ENCODE results near the gene PNRC1.

Gene PNRC1

DNA sequence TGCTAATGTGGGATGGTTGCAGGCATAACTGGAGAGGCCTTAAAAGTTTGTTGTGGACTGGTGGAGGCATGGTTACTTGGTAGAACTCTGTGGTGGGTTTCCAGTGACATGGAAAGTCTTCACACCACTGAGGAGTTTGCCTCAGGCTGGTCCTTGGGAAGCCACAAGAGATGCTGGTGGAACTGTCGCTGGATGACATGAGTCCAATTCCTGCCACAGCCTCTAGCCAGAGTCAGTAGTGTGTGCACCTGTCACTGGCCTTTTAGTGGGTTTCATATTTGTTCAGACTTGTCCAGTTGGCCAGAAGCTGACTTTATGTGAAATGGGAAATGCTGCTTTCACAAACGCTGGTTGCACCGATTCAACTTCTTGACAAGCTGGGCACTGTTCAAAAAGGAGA lies 51.0 kb downstream of the PNRC1 start:
- no peaks in the 10 kb centered on the region for H3K27me3 Mint-ChIP-seq
- H3K9me3 Mint-ChIP-seq = peaks cover 0 to 8% of the 10 kb centered on the region in 2 donors
- H3K36me3 Mint-ChIP-seq (ENCODE audit: insufficient read depth) = no peaks in the 10 kb centered on the region
- no peak overlapping the region for H3K27ac Mint-ChIP-seq
- H3K4me3 Mint-ChIP-seq = no peak overlapping the region
- DNase-seq (no peak), ATAC-seq (replicated peaks) (no peak)
- H3K4me1 Mint-ChIP-seq (ENCODE audit: low read depth in 2 of 2) = no peaks in the 10 kb centered on the region

GRCh38 chr6:89132057-89132456 lies 51.5 kb downstream of the PNRC1 start:
- no peak for ATAC-seq (replicated peaks)
- Mint-ChIP-seq H3K4me1 (ENCODE audit: low read depth in 2 of 2) (no peaks in the 10 kb centered on the region), H3K4me3 (no peak overlapping the region), H3K36me3 (ENCODE audit: insufficient read depth) (no peaks in the 10 kb centered on the region), H3K9me3 (peaks cover 0 to 8% of the 10 kb centered on the region in 2 donors), H3K27ac (no peak overlapping the region), H3K27me3 (no peaks in the 10 kb centered on the region)
- DNase-seq = no peak

DNA sequence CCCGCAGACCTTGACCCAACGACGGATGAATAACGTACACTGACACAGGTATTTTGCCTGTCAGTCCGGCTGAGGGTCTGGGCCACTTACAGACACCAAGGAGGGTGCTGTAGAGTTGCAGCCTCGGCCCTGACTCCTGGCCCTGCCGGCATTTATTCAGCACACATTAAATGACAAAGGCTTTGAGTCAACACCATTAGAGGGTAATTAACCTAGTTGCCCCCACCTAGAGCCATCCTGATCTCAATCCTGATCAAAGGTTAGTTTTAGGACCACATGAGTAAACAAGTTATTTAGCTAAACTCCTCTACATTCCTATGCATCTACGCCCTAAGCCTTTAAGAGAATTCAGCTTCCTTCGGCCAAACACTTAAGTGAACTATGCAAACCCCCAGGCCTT lies 53.4 kb downstream of the PNRC1 start:
- Mint-ChIP-seq H3K27ac (no peak overlapping the region), H3K4me1 (ENCODE audit: low read depth in 2 of 2) (no peaks in the 10 kb centered on the region), H3K36me3 (ENCODE audit: insufficient read depth) (no peaks in the 10 kb centered on the region), H3K4me3 (no peak overlapping the region), H3K9me3 (peaks cover 0 to 1% of the 10 kb centered on the region in 2 donors), H3K27me3 (no peaks in the 10 kb centered on the region)
- no peak for DNase-seq
- no peak for ATAC-seq (replicated peaks)

DNA sequence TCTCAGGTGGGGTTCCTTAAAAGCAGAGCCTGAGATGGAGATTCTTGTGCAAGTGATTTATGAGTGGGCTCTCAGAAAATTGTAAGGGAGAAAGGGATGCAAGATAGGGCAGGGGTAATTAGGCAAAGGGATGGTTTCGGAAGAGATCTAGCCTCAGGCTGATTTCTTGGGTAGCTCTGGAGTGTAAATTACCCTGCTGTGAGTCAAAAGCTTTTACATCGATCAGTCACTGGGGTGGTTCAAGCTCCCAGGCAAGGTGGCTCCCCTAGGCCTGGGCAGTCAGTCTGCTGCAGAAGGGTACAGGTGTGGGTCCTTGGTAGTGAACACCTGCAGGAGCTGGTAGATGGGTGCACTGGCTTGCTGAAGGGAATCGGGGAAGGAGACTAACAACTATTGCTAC lies 54.2 kb downstream of the PNRC1 start:
- no peak for DNase-seq
- no peak for ATAC-seq (replicated peaks)
- Mint-ChIP-seq H3K4me3 (no peak overlapping the region), H3K36me3 (ENCODE audit: insufficient read depth) (no peaks in the 10 kb centered on the region), H3K9me3 (no peaks in the 10 kb centered on the region), H3K27ac (no peak overlapping the region), H3K27me3 (no peaks in the 10 kb centered on the region), H3K4me1 (ENCODE audit: low read depth in 2 of 2) (no peaks in the 10 kb centered on the region)
